22Rv1 (cell line): ENCODE measurements around the gene TUBA1C.

Experiments used
- CTCF ChIP-seq: fragments of 450-650 bp; IDR thresholded peaks from 2 replicates; pipeline ENCODE4 v1.5.1; 2017; ENCODE audit warnings: mild to moderate bottlenecking
- ZFX ChIP-seq: fragments of 450-650 bp; IDR thresholded peaks from 2 replicates; pipeline ENCODE4 v1.6.1; 2017; ENCODE audit warnings: antibody characterized with exemption, borderline replicate concordance

GRCh38 chr12:49273726-49274395, 9.0 kb downstream of the TUBA1C start:
- TF ChIP-seq CTCF (no peak), ZFX (no peak)
